ENCODE data around the gene VPS16. TPM values are rescaled to one million over a fixed set of nuclear protein-coding genes. Genes with fewer than 3 reads are reported as not detected.

The VPS16 gene
- total RNA-seq, 1 experiment from 2014 or later, result 38.1 TPM

DNA sequence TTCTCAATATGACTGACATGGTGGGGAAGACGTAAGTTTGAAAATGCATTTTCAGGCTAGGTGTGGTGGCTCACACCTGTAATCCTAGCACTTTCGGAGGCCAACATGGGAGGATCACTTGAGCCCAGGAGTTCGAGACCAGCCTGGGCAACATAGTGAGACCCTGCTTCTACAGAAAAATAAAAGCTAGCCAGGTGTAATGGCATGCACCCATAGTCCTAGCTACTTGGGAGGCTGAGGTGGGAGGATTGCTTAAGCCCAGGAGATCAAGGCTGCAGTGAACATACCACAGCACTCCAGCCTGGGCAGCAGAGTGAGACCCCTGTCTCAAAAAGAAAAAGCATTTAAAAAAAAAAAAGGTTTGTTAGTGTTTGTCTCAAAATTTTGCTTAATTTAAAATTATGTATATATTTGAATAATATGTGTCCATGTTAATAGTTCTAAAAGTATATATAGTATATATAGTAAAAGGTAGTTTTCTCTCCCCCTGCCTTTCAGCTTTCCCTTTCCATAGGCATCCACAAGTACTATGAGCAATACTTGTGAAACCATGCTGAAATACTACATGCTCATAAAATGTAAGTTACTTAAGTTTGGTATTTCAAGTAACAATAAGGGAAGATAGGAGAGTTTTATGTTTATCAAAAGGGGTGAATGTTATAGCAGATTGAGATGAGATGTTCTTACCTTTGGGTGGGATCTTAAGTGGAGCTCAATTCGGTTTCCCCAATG lies 47.8 kb downstream of the VPS16 start:
- Histone ChIP-seq H3K27ac (ENCODE audit: low read depth, low read length) (no peak overlapping the region), H3K36me3 (ENCODE audit: control insufficient read depth in 1 of 2, insufficient read depth in 2 of 2, low read length in 2 of 2) (no peaks in the 10 kb centered on the region), H3K4me1 (ENCODE audit: control insufficient read depth in 1 of 2, insufficient read depth in 2 of 2, low read length in 2 of 2) (peaks cover 0 to 15% of the 10 kb centered on the region in 2 experiments; a peak in 2 of 4 replicates), H3K79me2 (ENCODE audit: insufficient read depth, low read length) (peaks cover 92% of the 10 kb centered on the region), H3K9me3 (ENCODE audit: control insufficient read depth in 1 of 2, insufficient read depth in 1 of 2, low read depth in 1 of 2, low read length in 2 of 2) (no peaks in the 10 kb centered on the region), H3K27me3 (ENCODE audit: insufficient read depth, low read length) (no peaks in the 10 kb centered on the region), H3K4me3 (replicated peaks in 1 of 2; ENCODE audit: low read depth in 1 of 2, low read length in 2 of 2) (no peak overlapping the region), H3K9ac (ENCODE audit: low read length) (no peak overlapping the region), H3K9me2 (ENCODE audit: insufficient read depth) (no peaks in the 10 kb centered on the region), H2AFZ (ENCODE audit: low read depth, low read length, poor library complexity, severe bottlenecking) (no peak overlapping the region), H3K4me2 (ENCODE audit: low read length) (no peak overlapping the region), H4K20me1 (ENCODE audit: insufficient read depth) (no peaks in the 10 kb centered on the region)
- BruUV-seq (replicated peaks), result no TSS peak
- ATAC-seq (no peak), DNase-seq (ENCODE audit: low read depth, low spot score) (no peak)
- ChIA-PET CTCF (no interaction called here), RAD21 (ENCODE audit: low non-redundant PET in 1 of 2, low total read pairs in 2 of 2, uncharacterized antibody in 2 of 2, unreplicated experiment in 2 of 2) (no interaction called here), POLR2A (interaction anchor here (1.2 kb wide), 1 partner anchor 15 kb away, joined by 3 read pairs; the partner anchor contains the start of gene PTPRA)
- intact Hi-C loops (cut with micrococcal nuclease), result no loop called here
- TF ChIP-seq SIN3A (IDR thresholded peaks at IDR 0.05; ENCODE audit: low read depth) (no peak), POLR2AphosphoS5 (IDR thresholded peaks at IDR 0.05; ENCODE audit: low read depth, low read length) (no peak), POLR2A (IDR thresholded peaks at IDR 0.05; ENCODE audit: borderline replicate concordance, extremely low read depth, insufficient read depth, insufficient read length) (no peak), ELF1 (IDR thresholded peaks at IDR 0.05; ENCODE audit: borderline replicate concordance, low read depth) (no peak), EGR1 (IDR thresholded peaks at IDR 0.05; ENCODE audit: low read depth) (no peak), JUND (IDR thresholded peaks at IDR 0.05) (no peak), YY1 (IDR thresholded peaks at IDR 0.05; ENCODE audit: extremely low read depth, insufficient replicate concordance, low read depth, low read length) (no peak), SP1 (IDR thresholded peaks at IDR 0.05; ENCODE audit: low read depth) (no peak)
- TF ChIP-seq, protein P1, sequence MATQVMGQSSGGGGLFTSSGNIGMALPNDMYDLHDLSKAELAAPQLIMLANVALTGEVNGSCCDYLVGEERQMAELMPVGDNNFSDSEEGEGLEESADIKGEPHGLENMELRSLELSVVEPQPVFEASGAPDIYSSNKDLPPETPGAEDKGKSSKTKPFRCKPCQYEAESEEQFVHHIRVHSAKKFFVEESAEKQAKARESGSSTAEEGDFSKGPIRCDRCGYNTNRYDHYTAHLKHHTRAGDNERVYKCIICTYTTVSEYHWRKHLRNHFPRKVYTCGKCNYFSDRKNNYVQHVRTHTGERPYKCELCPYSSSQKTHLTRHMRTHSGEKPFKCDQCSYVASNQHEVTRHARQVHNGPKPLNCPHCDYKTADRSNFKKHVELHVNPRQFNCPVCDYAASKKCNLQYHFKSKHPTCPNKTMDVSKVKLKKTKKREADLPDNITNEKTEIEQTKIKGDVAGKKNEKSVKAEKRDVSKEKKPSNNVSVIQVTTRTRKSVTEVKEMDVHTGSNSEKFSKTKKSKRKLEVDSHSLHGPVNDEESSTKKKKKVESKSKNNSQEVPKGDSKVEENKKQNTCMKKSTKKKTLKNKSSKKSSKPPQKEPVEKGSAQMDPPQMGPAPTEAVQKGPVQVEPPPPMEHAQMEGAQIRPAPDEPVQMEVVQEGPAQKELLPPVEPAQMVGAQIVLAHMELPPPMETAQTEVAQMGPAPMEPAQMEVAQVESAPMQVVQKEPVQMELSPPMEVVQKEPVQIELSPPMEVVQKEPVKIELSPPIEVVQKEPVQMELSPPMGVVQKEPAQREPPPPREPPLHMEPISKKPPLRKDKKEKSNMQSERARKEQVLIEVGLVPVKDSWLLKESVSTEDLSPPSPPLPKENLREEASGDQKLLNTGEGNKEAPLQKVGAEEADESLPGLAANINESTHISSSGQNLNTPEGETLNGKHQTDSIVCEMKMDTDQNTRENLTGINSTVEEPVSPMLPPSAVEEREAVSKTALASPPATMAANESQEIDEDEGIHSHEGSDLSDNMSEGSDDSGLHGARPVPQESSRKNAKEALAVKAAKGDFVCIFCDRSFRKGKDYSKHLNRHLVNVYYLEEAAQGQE (IDR thresholded peaks at IDR 0.05; ENCODE audit: low read depth), result no peak
- TF ChIP-seq, protein P2, sequence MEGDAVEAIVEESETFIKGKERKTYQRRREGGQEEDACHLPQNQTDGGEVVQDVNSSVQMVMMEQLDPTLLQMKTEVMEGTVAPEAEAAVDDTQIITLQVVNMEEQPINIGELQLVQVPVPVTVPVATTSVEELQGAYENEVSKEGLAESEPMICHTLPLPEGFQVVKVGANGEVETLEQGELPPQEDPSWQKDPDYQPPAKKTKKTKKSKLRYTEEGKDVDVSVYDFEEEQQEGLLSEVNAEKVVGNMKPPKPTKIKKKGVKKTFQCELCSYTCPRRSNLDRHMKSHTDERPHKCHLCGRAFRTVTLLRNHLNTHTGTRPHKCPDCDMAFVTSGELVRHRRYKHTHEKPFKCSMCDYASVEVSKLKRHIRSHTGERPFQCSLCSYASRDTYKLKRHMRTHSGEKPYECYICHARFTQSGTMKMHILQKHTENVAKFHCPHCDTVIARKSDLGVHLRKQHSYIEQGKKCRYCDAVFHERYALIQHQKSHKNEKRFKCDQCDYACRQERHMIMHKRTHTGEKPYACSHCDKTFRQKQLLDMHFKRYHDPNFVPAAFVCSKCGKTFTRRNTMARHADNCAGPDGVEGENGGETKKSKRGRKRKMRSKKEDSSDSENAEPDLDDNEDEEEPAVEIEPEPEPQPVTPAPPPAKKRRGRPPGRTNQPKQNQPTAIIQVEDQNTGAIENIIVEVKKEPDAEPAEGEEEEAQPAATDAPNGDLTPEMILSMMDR (IDR thresholded peaks at IDR 0.05 in 2 of 3, conservative IDR thresholded peaks at IDR 0.05 in 1 of 3; ENCODE audit: borderline replicate concordance in 1 of 3, insufficient read depth in 1 of 3, low read depth in 2 of 3, low read length in 2 of 3), result no peak
